ENCODE data around the gene STK33.

Gene STK33

GRCh38 chr11:8593935-8594909 is at the start of gene STK33:
Gene STK33 (minus strand): TSS chr11:8594228. CDS start chr11:8474905, 119,323 bp downstream.
- TF ChIP-seq EZH2 (IDR thresholded peaks at IDR 0.05; ENCODE audit: borderline replicate concordance, low read length), result no peak
- TF ChIP-seq, protein P1, sequence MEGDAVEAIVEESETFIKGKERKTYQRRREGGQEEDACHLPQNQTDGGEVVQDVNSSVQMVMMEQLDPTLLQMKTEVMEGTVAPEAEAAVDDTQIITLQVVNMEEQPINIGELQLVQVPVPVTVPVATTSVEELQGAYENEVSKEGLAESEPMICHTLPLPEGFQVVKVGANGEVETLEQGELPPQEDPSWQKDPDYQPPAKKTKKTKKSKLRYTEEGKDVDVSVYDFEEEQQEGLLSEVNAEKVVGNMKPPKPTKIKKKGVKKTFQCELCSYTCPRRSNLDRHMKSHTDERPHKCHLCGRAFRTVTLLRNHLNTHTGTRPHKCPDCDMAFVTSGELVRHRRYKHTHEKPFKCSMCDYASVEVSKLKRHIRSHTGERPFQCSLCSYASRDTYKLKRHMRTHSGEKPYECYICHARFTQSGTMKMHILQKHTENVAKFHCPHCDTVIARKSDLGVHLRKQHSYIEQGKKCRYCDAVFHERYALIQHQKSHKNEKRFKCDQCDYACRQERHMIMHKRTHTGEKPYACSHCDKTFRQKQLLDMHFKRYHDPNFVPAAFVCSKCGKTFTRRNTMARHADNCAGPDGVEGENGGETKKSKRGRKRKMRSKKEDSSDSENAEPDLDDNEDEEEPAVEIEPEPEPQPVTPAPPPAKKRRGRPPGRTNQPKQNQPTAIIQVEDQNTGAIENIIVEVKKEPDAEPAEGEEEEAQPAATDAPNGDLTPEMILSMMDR (IDR thresholded peaks at IDR 0.05; ENCODE audit: low read length), result no peak
- H3K9me2 ChIP-seq (ENCODE audit: low read depth, low read length), result no peaks in the 10 kb centered on the region
- peaks cover 9% of the 10 kb centered on the region for H3K4me1 ChIP-seq (ENCODE audit: insufficient read depth, low read length, severe bottlenecking)
- no peak within 1 kb of the TSS for H3K27ac ChIP-seq (ENCODE audit: low read depth, low read length, poor library complexity, severe bottlenecking)
- H3F3A ChIP-seq (ENCODE audit: insufficient read depth, low read length), result no peaks in the 10 kb centered on the region
- no peaks in the 10 kb centered on the region for H3K9me3 ChIP-seq (ENCODE audit: low read length)
- H3K27me3 ChIP-seq (ENCODE audit: insufficient read depth, low read length), result no peaks in the 10 kb centered on the region
- no peaks in the 10 kb centered on the region for H3K79me2 ChIP-seq (ENCODE audit: insufficient read depth, low read length)
- H3K4me2 ChIP-seq (ENCODE audit: low read length), result peak within 1 kb of the TSS; percentile 66
- no peak within 1 kb of the TSS for H2AFZ ChIP-seq (ENCODE audit: low read length)
- peak within 1 kb of the TSS; percentile 55 for H3K4me3 ChIP-seq (ENCODE audit: low read depth, low read length, poor library complexity, severe bottlenecking)
- no peaks in the 10 kb centered on the region for H4K20me1 ChIP-seq (ENCODE audit: insufficient read depth, low read length)
- peak within 1 kb of the TSS; percentile 2; the same call in 1 of the 2 replicates for H3K9ac ChIP-seq (ENCODE audit: low read length)
- H3K36me3 ChIP-seq (ENCODE audit: insufficient read depth, low read length), result no peaks in the 10 kb centered on the region

DNA sequence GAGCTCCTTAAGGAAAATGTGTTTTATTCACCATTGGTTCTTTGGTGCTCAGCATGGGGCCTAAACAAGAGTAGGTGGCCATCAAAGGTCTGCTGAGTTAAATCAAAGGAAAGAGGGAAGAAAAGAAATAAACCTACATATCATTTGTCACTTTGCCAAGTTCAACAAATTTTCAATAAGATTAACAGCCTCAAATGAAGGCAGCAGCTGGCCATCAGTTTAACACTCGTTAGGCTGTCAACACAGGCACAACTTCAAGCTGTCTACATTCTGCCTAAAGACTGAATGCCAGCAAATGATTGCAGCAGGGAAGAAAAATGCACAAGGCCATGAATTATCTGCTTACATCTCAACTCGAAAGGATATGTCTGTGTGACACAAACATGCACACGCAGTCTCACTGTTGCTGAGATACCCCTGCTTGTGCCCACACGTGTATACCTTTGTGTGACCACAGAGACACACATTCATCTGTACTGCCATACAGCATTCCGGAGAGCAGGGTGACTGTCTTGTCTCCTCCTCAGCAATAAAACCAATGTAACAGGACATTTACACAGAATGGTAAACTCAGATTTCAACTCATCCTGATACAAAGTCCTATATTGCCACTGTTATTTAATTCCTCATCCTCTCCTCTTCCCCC is 48.3 kb upstream of the STK33 start:
- Histone ChIP-seq H3K4me1 (ENCODE audit: insufficient read depth, low read length, severe bottlenecking) (no peaks in the 10 kb centered on the region), H2AFZ (ENCODE audit: low read length) (no peak overlapping the region), H3K27me3 (ENCODE audit: insufficient read depth, low read length) (no peaks in the 10 kb centered on the region), H3K9me2 (ENCODE audit: low read depth, low read length) (no peaks in the 10 kb centered on the region), H3F3A (ENCODE audit: insufficient read depth, low read length) (no peaks in the 10 kb centered on the region), H3K4me3 (ENCODE audit: low read depth, low read length, poor library complexity, severe bottlenecking) (no peak overlapping the region), H3K79me2 (ENCODE audit: insufficient read depth, low read length) (no peaks in the 10 kb centered on the region), H3K9ac (ENCODE audit: low read length) (no peak overlapping the region), H3K27ac (ENCODE audit: low read depth, low read length, poor library complexity, severe bottlenecking) (no peak overlapping the region), H3K9me3 (ENCODE audit: low read length) (no peaks in the 10 kb centered on the region), H3K36me3 (ENCODE audit: insufficient read depth, low read length) (peaks cover 68% of the 10 kb centered on the region), H3K4me2 (ENCODE audit: low read length) (no peak overlapping the region), H4K20me1 (ENCODE audit: insufficient read depth, low read length) (no peaks in the 10 kb centered on the region)
- TF ChIP-seq, protein P1 (IDR thresholded peaks at IDR 0.05; ENCODE audit: low read length), result no peak
- no peak for TF ChIP-seq EZH2 (IDR thresholded peaks at IDR 0.05; ENCODE audit: borderline replicate concordance, low read length)

DNA sequence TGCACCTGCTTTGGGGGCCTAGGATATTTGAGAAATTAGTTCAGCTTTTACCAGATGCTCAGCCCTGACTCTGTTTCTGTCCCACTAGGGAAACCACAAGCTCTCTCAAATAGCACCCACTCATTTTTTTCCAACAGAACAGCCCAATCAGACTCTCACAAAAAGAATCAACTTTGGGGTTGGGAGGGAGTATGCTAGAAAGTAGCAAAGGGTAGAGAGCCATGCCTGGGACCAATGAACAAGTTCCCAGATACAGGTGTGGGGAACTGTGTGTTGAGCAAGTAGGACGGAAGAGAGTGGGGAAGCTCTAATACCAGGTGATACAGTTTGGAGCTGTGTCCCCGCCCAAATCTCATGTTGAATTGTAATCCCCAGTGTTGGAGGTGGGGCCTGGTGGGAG is 47.3 kb upstream of the STK33 start:
- no peak overlapping the region for H3K9ac ChIP-seq (ENCODE audit: low read length)
- H3F3A ChIP-seq (ENCODE audit: insufficient read depth, low read length), result no peaks in the 10 kb centered on the region
- H3K27me3 ChIP-seq (ENCODE audit: insufficient read depth, low read length), result no peaks in the 10 kb centered on the region
- TF ChIP-seq EZH2 (IDR thresholded peaks at IDR 0.05; ENCODE audit: borderline replicate concordance, low read length), result no peak
- TF ChIP-seq, protein P1 (IDR thresholded peaks at IDR 0.05; ENCODE audit: low read length), result no peak
- peaks cover 69% of the 10 kb centered on the region for H3K36me3 ChIP-seq (ENCODE audit: insufficient read depth, low read length)
- H3K9me3 ChIP-seq (ENCODE audit: low read length), result no peaks in the 10 kb centered on the region
- H2AFZ ChIP-seq (ENCODE audit: low read length), result no peak overlapping the region
- no peak overlapping the region for H3K4me2 ChIP-seq (ENCODE audit: low read length)
- H3K27ac ChIP-seq (ENCODE audit: low read depth, low read length, poor library complexity, severe bottlenecking), result no peak overlapping the region
- H3K9me2 ChIP-seq (ENCODE audit: low read depth, low read length), result no peaks in the 10 kb centered on the region
- H3K4me3 ChIP-seq (ENCODE audit: low read depth, low read length, poor library complexity, severe bottlenecking), result no peak overlapping the region
- no peaks in the 10 kb centered on the region for H3K4me1 ChIP-seq (ENCODE audit: insufficient read depth, low read length, severe bottlenecking)
- no peaks in the 10 kb centered on the region for H3K79me2 ChIP-seq (ENCODE audit: insufficient read depth, low read length)
- H4K20me1 ChIP-seq (ENCODE audit: insufficient read depth, low read length), result no peaks in the 10 kb centered on the region
